Testis (tissue), 2 donors: Measurements from ENCODE around the gene PROCR.

ENCODE experiments used
- CTCF ChIP-seq, 3 experiments: fragments of 450-650 bp in 2 of 3; fragments of 200-600 bp in 1 of 3; sonication (generic) in 1 of 3; IDR thresholded peaks; one replicate each; pipeline ENCODE4 v1.5.1; 2016 to 2019; ENCODE audit warnings: antibody characterized with exemption in 3 of 3, mild to moderate bottlenecking in 2 of 3, moderate library complexity in 1 of 3
- POLR2A ChIP-seq: fragments of 450-650 bp; IDR thresholded peaks from one replicate; pipeline ENCODE4 v1.6.1; 2017; ENCODE audit warnings: antibody characterized with exemption, mild to moderate bottlenecking, moderate library complexity

- TF ChIP-seq CTCF (IDR thresholded peaks at IDR 0.05) (no peak), POLR2A (no peak)
These were observed 548 bp downstream of the PROCR start for GRCh38 chr20:35172434-35172806.
